GM19023 (cell line): ENCODE measurements around the gene MAP2K6.

Experiments used
- ATAC-seq: cut with Tn5 transposase; IDR thresholded peaks from one replicate; pipeline ENCODE4 v1.9.1; 2021; ENCODE audit warnings: mild to moderate bottlenecking, moderate library complexity; ENCODE audit not compliant: unreplicated experiment

The MAP2K6 gene

DNA sequence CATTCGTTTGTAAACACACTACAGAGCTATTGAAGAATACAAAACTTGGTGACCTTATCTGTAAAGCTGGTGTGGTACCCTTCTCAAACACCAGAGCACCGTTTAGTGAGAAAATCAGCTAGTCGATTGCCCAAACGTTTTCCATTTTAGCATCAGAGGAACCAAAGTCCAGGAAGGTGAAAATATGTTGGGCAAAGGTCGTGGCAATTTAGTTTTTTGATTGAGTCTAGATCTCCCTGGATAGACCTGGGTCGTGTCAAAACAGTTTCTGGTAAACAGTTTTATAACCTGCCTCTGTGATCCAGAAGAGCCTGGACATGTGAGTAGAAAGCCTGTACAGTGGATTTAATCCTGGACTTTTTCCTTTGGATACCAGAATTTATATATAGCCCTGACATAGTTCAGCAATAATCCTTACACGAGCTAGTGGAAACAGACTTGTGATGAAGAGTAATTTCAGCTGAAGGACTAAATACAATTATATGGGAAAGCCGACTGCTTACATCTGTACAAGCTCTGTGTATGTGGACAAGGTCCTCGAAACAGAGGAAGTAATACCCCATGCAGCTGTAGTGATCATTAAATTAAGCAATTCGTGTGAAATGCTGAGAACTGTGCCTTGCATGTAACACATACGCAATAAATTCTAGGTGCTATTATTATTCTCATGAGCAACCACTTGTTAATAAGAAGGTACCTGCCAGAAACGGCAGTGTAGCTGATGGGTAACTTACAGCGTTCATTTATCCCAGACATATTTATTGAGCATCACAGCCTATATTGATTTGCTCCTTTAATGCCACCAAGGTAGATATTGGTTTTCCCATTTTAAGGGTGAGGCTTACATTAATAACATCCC lies 72.5 kb downstream of the MAP2K6 start:
- no peak for ATAC-seq

DNA sequence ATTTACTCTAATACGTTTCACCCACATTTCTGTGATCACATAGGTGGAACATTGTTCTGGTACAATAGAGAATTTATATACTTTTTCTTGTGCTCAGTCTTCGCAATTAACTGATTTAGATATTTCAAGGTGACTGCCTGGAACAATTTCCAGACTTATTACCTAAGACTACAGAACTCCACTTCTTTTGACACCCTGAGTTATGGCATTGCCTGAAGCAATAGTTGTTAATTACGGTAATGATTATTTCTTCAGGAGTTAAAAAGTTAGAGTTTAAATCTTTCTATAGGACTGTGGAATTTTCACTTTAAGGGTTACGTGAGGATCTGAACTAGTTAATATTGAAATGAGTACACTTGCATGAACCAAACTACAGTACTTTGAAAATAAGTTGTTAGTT lies 74.8 kb downstream of the MAP2K6 start:
- no peak for ATAC-seq

DNA sequence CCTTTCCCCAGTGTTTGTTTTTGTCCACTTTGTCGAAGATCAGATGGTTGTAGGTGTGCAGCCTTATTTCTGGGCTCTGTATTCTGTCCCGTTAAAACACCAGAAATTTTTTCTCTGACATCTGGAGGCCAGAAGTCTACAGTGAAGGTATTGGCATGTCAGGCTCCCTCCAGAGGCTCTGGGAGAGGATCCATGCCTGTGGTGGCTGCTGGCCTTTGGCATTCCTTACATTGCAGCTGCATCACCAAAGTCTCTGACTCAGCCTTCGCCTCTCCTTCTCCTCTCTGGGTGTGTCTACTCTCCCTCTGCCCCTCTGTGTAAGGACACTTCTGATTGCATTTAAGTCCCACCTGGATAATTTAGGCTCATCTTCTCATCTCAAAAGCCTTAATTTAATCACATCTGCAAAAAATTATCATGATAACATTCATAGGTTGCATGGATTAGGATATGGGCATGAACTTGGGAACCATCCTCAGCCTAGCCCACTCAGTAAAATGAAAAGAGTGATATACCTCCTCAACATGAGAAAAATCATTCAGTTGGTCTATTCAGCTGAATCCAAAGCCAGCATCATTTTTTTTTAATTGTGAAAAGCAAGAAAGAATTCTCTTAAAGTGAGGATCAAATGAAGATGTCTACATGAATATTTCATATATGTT lies 78.0 kb downstream of the MAP2K6 start:
- no peak for ATAC-seq

DNA sequence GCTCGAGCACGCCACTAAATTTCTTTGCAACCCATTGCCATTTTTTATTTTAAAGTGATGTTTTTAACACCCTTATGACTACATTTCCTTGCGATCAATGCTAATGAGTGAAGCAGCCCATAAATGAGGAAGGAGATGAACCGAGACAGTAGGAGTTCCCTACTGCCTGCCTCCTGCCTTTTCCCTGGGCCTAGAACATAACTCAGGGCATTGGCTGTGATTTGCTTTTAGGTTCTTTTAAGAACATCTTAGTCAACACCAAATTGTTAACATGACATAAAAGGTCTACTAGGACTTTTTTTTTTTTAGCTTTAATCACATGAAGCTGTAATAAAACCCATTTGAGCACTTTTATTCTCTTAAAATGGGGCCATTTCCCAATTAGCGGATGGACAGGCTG lies 81.3 kb downstream of the MAP2K6 start:
- no peak for ATAC-seq

DNA sequence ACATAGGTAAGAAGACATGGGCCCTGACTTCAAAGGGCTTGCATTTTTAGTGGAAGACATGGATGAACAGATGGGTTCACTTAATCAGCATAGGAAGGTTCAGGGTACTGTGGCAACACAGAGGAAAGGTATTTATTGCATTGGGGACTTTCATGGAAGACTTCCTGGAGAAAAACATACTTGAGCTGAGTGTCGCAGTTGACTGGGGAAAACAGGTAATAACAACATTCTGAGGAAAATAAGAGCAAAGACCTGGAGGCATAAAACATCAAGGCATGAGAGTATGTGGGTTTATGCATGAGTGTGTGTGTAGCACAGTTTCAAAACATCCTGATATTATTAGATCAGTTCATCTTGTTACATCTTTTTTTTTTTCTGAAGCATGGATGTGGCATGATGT lies 82.7 kb downstream of the MAP2K6 start:
- ATAC-seq: no peak

DNA sequence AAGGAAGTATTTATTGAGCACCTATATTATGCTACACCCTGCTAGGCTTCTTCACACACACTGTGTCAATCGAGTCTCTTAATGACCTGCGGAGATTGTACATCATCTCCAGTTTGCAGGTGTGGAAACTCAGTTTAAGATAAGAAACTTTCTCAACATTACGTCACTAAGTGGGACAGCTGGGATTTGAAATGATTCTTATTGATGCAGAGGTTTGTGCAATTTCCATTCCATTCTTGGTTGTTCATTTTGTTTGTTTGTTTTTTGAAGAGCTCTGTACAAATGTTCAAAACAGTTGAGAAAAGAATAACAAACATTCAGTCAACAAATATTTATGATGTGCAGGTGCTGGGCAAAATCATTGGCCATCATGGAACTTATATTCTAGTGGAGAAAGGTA lies 84.8 kb downstream of the MAP2K6 start:
- no peak for ATAC-seq

DNA sequence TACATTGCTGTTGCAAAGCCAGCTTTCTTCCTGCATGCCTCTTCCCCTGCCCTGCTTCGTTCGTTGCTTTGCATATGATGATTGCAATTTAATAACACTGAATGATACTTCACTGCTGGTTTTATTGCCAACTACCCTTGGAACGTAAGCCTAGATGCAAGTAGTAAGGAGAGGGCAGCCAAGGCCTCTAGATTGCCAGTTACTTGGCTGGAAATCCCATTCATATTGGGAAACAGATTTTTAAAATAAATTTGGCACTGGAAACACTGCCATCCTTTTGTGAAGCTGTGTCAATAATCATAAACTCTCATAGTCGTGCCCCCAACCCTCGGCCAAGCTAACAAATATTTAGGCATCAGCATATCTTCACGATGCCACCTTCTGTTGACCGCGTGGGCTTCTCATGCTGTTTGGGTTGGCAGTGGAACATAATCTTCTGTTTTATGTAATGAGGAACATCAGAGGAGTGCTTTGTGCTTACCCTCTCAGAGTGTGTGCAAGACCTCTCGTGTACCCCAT lies 86.5 kb downstream of the MAP2K6 start:
- ATAC-seq: no peak

DNA sequence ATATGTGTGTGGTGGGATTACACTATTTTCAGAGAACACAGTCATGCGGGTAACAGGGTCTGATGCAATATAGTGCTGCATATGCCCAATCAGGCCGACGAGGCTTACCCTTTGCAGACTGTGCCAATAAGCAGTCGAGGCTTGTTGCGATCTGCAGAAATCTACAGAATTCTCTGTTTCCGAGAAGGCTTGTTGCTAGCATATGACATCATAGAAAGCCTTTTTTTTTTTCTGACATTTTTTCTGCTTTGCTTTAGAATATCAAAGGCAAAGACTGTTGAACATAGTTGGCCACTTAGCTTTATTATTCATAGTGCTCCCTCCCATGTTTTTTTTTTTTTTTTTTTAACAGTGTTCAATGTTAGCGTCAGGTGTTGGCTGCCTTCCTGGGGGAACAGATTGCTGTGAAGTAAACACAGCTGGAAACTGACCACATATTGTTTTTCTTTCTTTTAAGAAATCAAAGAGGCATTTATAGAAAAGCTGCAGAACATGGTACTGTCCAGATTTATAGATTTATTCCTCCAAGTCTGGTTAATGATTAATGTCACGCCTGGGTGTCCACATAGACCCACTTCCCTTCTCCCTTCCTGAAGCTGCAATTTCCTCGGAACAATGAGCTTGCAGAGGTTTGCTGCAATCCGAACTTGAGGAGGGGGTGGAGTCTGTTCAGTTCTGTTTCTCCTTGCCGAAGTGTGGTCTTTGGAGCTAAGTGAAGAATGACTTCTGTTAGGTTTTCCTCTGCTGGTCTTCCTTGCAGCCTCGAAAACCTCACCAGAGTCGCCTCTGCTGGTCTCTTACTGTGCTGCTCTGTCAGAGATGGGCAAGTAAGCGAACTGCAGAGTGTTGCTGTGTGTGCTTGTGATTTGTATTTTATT lies 87.3 kb downstream of the MAP2K6 start:
- no peak for ATAC-seq

DNA sequence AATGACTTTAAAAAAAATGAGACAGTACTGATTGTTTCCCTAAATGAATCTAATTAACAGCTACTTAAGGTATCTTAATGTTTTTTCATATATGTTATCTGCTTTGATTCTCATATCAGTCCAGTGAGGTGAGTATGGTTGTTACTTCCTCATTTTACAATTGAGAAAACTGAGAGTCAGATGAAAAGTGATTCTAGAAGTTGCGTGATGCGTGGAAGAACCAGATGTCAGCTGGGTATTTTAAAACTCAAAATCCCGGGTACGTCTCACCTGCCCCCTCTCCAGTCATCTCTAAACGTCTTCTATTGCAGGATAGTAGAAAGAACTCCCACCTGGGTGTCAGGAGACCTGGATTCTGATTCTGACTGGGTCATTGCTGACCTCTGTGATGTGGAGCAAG lies 89.2 kb downstream of the MAP2K6 start:
- ATAC-seq: peak; percentile 71

DNA sequence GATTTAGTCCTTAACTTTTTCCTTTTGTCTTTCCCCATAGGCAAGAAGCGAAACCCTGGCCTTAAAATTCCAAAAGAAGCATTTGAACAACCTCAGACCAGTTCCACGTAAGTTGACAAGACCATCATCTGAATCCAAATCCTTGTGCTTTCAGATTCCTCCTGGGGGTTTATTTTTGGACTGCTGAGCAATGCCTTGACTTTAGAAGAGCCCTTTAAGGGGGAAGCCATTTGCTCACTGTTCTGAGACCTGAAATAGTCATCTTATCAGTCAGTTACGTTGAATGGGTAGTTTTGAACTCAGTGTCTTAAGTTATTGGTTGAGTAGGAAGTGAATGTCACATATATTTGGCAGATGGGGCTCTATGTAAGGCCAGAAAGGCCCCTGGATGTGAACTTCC lies 91.2 kb downstream of the MAP2K6 start:
- no peak for ATAC-seq

DNA sequence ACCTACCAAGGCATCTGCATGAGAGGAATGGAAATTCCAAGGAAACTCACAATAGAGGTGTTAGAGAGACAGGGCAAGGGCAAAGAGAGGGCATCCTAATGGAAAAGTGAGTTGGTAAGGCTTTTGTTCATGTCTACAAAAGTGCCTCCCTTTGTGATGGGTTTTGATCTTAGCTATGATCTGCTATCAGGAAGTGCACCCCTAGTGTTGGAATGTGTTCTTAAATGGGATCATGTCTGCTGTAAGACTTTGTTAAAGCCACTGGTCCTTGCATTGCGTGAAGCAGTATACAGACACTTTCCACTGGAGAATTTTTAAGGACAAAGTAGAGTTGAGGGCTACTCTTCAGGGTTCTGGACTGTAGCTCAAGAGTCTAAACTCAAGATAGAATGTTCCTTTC lies 92.0 kb downstream of the MAP2K6 start:
- ATAC-seq: no peak

DNA sequence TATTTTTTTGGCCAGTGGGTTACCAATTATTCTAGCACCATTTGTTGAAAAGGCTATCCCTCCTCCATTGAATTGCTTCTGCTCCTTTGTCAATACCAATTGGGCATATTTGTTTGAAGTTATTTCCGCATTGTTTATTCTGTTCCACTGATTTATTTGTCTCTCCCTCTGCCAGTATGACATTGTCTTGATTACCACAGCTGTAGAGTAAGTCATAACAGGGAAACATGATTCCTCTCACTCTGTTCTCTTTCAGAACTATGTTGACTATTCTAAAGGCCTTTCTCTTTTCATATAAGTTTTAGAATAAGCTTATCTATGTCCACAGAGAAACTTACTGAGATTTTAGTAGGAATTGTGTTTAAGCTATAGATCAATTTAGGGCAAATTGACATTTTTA lies 94.3 kb downstream of the MAP2K6 start:
- ATAC-seq: no peak

DNA sequence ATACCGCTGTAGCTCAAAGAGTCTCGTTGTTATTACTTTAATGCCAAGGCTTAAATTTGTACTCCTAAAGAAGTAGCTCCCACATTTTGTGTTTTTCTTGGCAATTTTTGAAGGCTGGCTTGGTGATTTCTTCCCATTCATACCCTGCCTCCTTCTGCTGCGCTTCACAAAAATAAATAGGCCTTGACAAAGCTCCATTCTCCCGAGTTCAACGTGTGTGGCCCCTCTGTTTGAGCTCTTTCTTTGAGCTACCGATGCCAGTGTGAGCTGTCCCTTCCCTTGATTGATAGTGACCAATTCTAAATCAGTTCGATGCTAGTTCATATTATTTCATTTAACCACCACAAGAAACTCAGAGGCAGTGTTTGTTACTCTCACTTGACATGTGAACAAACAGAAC lies 96.8 kb downstream of the MAP2K6 start:
- ATAC-seq: no peak

DNA sequence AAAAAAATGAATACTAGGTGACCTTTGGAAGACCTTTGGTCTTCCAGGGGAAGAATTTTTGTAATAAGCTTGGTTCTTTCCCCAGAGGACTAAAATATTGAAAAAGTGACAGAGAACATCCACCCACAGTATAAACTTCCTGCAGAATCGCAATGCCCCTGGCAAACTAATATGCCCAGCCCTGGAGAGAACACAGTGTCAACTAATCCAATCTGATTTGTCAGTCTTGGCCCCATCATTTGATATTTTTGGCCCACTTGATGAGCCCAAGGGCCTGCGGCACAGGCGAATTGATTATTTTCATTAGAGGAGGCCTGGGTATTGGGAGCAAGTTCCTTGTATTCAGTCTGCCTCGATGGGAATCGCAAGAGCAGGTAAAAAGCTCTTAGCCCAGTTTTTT lies 98.4 kb downstream of the MAP2K6 start:
- no peak for ATAC-seq

DNA sequence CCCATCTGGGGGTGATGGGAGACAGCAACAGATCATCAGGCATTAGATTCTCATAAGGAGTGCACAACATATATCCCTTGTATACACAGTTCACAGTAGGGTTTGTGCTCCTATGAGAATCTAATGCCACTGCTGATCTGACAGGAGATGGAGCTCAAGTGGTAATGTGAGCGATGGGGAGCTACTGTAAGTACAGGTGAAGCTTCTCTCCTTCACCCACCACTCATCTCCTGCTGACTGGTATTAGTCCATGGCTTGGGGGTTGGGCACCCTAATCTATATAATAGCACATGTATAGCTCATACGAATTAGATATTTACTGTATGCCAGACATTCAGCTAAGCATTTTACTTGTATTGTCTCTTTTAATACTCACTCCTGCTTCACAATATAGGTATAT lies 101.7 kb downstream of the MAP2K6 start:
- no peak for ATAC-seq

DNA sequence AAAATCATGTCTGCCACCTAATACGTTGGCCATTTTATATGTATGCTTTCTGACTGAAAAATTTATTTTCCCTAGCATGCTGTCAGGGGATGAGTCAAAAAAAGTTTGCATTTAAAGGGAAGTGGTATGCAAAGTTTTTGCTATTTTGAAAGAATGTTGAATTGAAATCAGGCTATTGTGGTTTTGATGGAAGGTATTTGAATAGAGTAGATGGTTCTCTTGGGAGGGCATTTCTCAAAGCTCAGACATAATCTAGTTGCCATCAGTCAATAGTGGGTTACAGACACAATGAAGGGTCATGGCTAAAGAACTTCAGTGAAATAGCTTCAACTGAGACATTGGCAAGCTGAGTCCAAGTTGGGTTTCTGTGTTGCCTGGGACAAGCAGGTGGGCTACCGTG lies 102.4 kb downstream of the MAP2K6 start:
- ATAC-seq: peak; percentile 82

DNA sequence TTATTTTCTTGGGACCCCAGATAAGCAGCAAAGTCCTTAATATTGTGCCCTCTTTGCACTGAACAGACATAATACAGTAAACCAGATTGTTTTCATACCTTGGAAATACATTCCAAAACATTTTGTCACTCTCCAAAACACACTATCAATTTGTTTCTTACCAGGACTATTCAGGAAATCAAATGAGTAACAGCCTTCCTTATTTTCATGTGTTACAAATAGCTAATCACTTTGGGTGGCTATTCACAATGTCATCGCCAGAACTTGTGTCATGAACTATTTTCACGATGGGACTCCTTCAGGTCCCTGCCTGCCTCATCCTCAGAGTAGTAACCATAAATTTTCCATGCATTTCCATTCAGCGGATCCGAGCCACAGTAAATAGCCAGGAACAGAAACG lies 104.5 kb downstream of the MAP2K6 start:
- ATAC-seq: no peak

DNA sequence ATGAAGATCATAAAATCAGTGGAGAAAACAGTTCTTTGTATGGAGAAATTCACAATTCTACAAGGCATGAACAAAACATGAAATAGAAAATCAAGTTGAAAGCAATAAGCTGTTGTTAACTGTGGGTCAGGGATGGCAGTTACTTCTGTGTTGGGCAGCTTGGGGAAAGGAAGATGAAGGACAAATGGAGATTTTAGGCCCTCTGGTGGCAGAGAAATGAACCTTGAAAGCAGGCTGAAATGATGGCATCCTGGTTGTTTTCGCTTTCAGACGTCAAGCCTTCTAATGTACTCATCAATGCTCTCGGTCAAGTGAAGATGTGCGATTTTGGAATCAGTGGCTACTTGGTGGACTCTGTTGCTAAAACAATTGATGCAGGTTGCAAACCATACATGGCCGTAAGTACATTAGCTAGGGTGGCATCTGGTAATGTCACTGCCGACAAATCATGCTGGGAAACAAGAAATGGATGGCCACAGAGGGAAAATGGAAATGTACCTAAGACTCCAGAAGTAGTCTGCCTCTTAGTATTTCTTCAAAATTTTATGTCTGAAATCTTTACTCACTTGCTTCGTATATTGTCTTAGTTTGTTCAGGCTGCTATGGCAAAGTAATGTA lies 108.9 kb downstream of the MAP2K6 start:
- ATAC-seq: peak; percentile 64

DNA sequence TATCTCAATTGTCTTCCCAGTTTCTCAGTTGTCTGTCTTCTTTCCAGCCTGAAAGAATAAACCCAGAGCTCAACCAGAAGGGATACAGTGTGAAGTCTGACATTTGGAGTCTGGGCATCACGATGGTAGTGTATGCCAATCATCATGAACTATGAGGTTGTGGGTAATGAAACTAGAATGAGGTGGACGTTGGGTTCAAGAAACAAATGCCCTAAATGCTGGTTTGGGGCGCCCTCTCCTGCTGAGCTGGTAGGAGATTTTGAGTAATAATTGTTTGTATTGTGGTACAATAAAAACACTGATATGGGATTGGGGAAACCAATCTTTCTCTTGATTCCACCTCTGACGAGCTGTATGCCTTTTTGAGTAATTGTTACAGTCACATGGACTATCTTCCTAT lies 110.4 kb downstream of the MAP2K6 start:
- no peak for ATAC-seq

DNA sequence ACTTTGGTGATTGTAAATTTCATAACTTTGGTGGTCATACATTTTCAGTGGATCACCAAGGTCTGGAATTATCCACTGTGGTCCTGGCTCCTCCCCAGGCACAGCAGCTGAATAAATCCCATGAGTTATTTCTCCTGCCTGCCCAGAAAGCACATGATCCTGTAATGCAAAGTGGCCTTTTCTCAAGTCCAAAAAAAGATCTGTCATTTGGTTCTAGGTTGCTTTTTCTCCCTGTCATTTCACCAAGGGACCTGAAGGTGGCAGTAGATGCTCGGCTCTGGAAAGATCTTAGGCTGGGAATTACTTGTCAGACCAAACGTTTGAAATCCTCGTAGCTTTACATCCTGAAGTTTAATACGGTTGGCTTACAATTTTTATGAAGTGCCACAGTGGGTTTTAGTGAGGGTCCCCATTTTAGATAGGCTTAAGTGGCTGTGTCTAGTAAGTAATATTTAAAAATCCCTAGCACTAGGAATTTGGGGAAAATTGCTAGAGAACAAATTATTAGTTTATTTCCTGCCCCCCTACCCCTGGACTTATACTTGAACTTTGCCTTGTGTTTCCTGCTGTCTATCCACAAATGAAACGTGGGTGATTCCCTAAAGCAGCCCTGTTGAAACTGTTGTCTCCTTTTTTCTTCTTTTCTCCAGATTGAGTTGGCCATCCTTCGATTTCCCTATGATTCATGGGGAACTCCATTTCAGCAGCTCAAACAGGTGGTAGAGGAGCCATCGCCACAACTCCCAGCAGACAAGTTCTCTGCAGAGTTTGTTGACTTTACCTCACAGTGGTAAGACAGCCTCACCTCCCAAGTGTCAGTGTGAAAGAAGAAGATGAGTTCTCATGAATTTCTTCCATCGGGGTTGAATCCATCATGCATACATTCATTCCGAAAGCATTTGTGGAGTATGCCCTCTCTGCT lies 111.7 kb downstream of the MAP2K6 start:
- no peak for ATAC-seq
